ENCODE measurements around the gene MBNL3. TPM values are rescaled to one million over a fixed set of nuclear protein-coding genes. Genes with fewer than 3 reads are reported as not detected.

Gene MBNL3
- total and polyA plus RNA-seq, 2 donors (not counting 3 experiments of a cell fraction or from before 2014, with no cell fraction given): 1.8 to 5.6 TPM

DNA sequence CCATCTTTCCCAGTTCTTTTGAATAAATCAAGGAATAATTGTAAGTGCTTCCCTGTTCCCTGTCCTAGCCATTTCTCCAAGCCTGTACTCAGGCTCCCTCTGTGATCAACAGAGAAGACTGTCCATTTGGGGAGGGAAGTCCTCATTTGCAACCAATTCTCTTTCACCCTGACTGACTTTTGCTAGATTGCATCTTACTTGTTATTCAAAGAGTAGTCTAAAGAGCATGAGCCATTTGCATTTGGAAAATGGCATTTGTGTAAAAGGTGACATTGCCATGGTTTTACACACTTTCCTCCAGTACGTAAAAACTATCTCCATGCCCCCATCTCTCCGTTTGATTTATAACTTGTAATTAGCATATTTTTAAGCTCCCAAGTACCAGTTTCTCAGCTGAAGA lies 110.6 kb downstream of the MBNL3 start:
- intact Hi-C loops (cut with micrococcal nuclease) (no loop called here), dilution Hi-C loops (cut with MboI; ENCODE audit: extremely low pct_ligation_motif_present, low sequenced_read_pairs) (no loop called here)
- H3K9me1 ChIP-seq (replicated peaks; ENCODE audit: control insufficient read depth, extremely low read depth, insufficient read depth, low read length): no peaks in the 10 kb centered on the region
- no peaks in the 10 kb centered on the region for H3K79me2 ChIP-seq (ENCODE audit: control insufficient read depth, insufficient read depth, low read length)
- H3K27me3 ChIP-seq (ENCODE audit: control insufficient read depth in 2 of 2, insufficient read depth in 2 of 2, low read length in 2 of 2): no peaks in the 10 kb centered on the region
- no peak overlapping the region for H3K4me2 ChIP-seq (ENCODE audit: insufficient read depth, low read length)
- no TSS peak for BruUV-seq (replicated peaks)
- H3K36me3 ChIP-seq (ENCODE audit: control insufficient read depth in 2 of 2, extremely low read depth in 1 of 2, insufficient read depth in 2 of 2, low read length in 2 of 2): no peaks in the 10 kb centered on the region
- no peak overlapping the region for H3K4me3 ChIP-seq (replicated peaks in 1 of 3; ENCODE audit: insufficient read depth in 1 of 3, low read depth in 1 of 3, low read length in 3 of 3)
- no peak for FAIRE-seq
- ChIA-PET CTCF (no interaction called here), POLR2A (no interaction called here)
- H2AFZ ChIP-seq (ENCODE audit: low read depth, low read length): no peak overlapping the region
- H3K9ac ChIP-seq (replicated peaks; ENCODE audit: extremely low read depth, insufficient read depth, low read length): no peak overlapping the region
- no peak for DNase-seq (ENCODE audit: low read depth, low spot score)
- no peak overlapping the region for H3K27ac ChIP-seq (ENCODE audit: insufficient read depth, low read depth, low read length)
- H3K4me1 ChIP-seq (ENCODE audit: control insufficient read depth, extremely low read depth, insufficient read depth, low read length): no peaks in the 10 kb centered on the region
- H4K20me1 ChIP-seq (replicated peaks; ENCODE audit: control insufficient read depth, extremely low read depth, insufficient read depth, low read length): no peaks in the 10 kb centered on the region
- TF ChIP-seq EZH2 (IDR thresholded peaks at IDR 0.05; ENCODE audit: borderline replicate concordance, low read depth, low read length, severe bottlenecking): no peak
- TF ChIP-seq, protein P1, sequence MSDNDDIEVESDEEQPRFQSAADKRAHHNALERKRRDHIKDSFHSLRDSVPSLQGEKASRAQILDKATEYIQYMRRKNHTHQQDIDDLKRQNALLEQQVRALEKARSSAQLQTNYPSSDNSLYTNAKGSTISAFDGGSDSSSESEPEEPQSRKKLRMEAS (IDR thresholded peaks at IDR 0.05; ENCODE audit: insufficient read depth, insufficient read length): no peak
- TF ChIP-seq GATA2 (IDR thresholded peaks at IDR 0.05; ENCODE audit: insufficient read depth, insufficient read length, low read depth, low read length): no peak
- no peak for TF ChIP-seq MYC (IDR thresholded peaks at IDR 0.05; ENCODE audit: low read depth, low read length)
- no peak for TF ChIP-seq JUN (IDR thresholded peaks at IDR 0.05; ENCODE audit: borderline replicate concordance, insufficient read depth, insufficient read length, low read depth)
- no peak for TF ChIP-seq POLR2A (IDR thresholded peaks at IDR 0.05; ENCODE audit: low read depth, low read length)
- no peak for TF ChIP-seq POLR2AphosphoS5 (IDR thresholded peaks at IDR 0.05; ENCODE audit: insufficient read depth, low read depth, low read length)
- TF ChIP-seq, protein P2, sequence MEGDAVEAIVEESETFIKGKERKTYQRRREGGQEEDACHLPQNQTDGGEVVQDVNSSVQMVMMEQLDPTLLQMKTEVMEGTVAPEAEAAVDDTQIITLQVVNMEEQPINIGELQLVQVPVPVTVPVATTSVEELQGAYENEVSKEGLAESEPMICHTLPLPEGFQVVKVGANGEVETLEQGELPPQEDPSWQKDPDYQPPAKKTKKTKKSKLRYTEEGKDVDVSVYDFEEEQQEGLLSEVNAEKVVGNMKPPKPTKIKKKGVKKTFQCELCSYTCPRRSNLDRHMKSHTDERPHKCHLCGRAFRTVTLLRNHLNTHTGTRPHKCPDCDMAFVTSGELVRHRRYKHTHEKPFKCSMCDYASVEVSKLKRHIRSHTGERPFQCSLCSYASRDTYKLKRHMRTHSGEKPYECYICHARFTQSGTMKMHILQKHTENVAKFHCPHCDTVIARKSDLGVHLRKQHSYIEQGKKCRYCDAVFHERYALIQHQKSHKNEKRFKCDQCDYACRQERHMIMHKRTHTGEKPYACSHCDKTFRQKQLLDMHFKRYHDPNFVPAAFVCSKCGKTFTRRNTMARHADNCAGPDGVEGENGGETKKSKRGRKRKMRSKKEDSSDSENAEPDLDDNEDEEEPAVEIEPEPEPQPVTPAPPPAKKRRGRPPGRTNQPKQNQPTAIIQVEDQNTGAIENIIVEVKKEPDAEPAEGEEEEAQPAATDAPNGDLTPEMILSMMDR (IDR thresholded peaks at IDR 0.05; ENCODE audit: extremely low read depth in 1 of 2, insufficient read depth in 1 of 2, low read depth in 1 of 2, low read length in 2 of 2): no peak
- no peak for TF ChIP-seq FOS (IDR thresholded peaks at IDR 0.05; ENCODE audit: borderline replicate concordance, insufficient read depth, low read length)
- H3K9me3 ChIP-seq (replicated peaks; ENCODE audit: control insufficient read depth, insufficient read depth, low read length): no peaks in the 10 kb centered on the region
